GM12891 (cell line): ENCODE results near the gene SAP30BP.

ENCODE experiments used
- POLR2A ChIP-seq: IDR thresholded peaks from 2 replicates; pipeline ENCODE4 v1.6.1; 2011; ENCODE audit warnings: low read depth, low read length, control low read depth
- TAF1 ChIP-seq: IDR thresholded peaks from 2 replicates; pipeline ENCODE4 v1.6.1; 2011; ENCODE audit warnings: low read depth, low read length, control low read depth

- TF ChIP-seq POLR2A (no peak), TAF1 (no peak)
These were observed 24.1 kb upstream of the SAP30BP start for GRCh38 chr17:75642784-75643642.
